NCI-H446 (cell line): Measurements from ENCODE around the gene USPL1.
A peak's percentile ranks its signal among the peaks of the same experiment; 100 is the strongest.
"Not testable (repeated sequence)": the region's sequence is repeated elsewhere in the genome, so short reads cannot be mapped to it uniquely, and the experiment has no call there.

Experiments
- DNase-seq, 2 experiments: peaks; one replicate each; lab custom pipeline; 2025; lab: John Stamatoyannopoulos, UW

USPL1 gene

GRCh38 chr13:30617315-30618185 lies at the start of gene USPL1:
USPL1 (plus strand) TSS chr13:30617920; CDS start chr13:30621141, 3,221 bp downstream.
- DNase-seq: peak; percentile 91 to 98

- DNase-seq: no peak
These were observed 47.7 kb upstream of the USPL1 start for GRCh38 chr13:30569901-30570576.

DNA sequence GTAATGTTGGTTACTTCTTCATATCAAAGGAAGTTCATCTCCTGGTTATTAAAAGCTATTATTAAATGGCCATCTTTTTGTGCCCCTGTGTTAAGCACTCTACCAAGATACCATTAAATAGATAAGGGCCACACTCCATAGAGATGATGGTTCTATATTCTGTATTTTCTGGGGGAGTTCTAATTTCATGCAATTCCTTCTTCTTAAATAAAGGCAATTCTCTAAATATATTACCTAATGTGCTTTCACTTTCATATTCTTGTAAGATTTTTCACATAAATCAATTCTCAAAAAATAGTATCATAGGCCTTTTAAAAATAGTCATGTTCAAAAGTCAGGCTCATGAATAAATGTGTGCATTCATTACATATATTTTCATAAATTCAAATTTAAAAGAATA lies 47.0 kb upstream of the USPL1 start:
- DNase-seq: no peak

GRCh38 chr13:30572859-30573275 lies 44.9 kb upstream of the USPL1 start:
- no peak for DNase-seq

- no peak for DNase-seq
These were observed 41.2 kb upstream of the USPL1 start for GRCh38 chr13:30576528-30576927.

DNA sequence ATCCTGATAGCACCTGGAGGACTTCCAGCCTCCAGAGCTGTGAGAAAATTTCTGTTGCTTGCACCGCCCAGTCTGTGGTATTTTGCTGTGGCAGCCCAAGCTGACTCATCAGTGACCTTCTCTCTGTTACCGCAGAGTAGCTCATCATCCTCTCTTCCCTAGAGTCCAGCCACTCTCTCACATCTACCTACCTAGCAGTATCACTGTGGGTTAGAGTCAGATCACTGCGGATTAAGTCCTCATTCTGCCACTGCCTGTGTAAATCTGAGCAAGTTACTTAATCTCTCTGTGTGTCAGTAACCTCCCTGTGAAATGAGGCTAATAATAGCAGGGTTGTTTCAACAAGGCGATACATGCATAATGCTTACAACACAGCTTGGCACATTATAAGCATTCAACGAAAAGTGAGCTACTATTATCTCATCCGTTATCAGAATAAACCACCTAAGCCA lies 40.3 kb upstream of the USPL1 start:
- DNase-seq: no peak

DNA sequence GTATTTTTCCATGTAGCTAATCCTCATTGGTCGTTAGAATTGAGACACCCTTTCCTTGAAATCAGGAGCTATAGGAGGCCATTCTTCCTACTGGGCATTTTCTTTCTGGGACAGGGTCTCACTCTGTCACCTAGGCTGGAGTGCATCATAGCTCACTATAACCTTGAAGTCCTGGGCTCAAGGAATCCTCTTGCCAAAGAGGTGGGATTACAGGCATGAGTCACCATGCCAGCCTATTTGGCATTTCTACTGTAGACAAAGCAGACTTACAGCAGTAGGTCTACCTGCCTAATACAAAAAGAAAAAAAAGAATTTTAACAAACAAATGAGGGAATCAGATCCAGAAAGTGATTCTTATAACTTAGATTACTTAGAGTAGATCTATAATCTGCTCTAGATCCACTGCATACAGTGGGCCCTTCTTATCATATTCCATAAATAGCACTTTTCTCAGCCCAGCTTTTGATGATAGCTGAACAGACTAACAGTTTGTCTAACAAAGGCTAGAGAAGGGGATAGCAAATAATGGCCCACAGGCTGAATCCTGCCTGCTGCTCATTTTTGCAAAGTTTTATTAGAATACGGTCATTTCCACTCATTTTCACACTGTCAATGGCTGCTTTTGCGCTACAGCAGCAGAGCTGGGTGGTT lies 36.7 kb upstream of the USPL1 start:
- no peak for DNase-seq

GRCh38 chr13:30581582-30581981 lies 36.1 kb upstream of the USPL1 start:
- DNase-seq: no peak

GRCh38 chr13:30584051-30584731 lies 33.5 kb upstream of the USPL1 start:
- DNase-seq: no peak

- no peak for DNase-seq
These were observed 31.9 kb upstream of the USPL1 start for GRCh38 chr13:30585748-30586262.

DNA sequence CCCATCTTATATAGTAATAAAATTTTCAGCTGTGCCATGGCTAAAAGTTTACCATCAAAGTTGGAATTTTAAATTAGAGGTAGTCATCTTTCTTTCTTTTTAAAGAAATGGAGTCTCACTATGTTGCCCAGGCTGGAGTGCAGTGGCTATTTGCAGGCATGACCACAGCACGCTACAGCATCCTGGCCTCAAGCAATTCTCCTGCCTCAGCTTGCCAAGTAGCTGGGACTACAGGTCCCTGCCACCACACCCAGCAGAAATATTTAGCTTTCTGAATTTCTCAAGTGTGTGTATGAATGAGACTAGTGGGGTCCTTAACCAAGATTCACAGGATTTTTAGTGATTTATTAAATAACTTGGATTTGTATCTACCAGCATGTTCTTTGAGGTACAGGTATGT lies 30.5 kb upstream of the USPL1 start:
- no peak for DNase-seq

- DNase-seq: no peak
These were observed 30.0 kb upstream of the USPL1 start for GRCh38 chr13:30587739-30588138.

DNA sequence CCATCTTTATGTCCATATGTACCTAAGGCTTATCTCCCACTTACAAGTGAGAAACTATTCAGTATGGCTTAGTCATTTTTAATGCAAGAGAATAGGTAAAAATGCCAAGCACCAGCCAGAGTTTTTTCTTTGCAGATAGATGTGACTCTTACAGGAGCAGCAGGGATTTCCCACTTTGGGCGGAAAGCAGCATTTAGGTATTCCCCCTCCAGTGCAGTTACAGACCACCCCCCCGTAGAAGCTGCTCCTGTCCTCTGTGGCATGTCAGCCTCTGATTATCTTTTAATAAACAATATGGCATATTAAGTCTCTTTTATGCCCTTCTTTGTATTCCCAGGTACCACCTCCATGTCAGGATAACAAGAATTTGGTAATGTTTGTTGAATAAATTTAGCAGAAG lies 24.7 kb upstream of the USPL1 start:
- DNase-seq: no peak

DNA sequence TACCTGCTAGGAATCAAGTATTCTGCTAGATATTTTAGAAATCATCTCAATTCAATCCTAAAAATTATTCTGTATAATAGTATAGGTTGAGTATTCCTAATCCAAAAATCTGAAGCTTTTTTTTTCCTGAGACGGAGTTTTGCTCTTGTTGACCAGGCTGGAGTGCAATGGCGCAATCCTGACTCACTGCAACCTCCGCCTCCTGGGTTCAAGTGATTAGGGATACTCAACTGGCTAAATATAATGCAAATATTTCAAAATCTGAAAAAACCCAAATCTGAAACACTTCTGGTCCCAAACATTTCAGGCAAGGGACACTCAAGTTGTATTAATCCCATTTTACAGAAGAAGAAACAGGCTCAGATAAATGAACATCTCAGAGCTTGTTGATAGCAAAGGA lies 17.2 kb upstream of the USPL1 start:
- no peak for DNase-seq

DNA sequence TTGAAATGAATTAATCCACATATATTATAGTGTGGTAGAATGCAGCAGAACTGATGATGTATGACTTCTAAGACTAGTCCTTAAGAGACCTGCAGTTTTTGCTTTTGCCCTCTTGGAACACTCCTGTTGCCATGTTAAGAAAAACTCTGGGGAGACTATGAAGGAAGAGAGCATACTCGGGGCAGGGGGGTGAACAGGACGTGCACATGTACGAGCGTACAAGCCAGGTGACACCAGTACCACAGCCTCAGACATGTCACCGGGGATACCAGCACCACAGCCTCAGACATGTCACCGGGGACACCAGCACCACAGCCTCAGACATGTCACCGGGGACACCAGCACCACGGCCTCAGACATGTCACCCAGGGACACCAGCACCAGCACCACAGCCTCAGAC lies 15.9 kb upstream of the USPL1 start:
- DNase-seq: no peak

GRCh38 chr13:30605052-30605451 lies 12.7 kb upstream of the USPL1 start:
- no peak for DNase-seq

GRCh38 chr13:30607186-30607585 lies 10.5 kb upstream of the USPL1 start:
- DNase-seq: not testable (repeated sequence)

DNA sequence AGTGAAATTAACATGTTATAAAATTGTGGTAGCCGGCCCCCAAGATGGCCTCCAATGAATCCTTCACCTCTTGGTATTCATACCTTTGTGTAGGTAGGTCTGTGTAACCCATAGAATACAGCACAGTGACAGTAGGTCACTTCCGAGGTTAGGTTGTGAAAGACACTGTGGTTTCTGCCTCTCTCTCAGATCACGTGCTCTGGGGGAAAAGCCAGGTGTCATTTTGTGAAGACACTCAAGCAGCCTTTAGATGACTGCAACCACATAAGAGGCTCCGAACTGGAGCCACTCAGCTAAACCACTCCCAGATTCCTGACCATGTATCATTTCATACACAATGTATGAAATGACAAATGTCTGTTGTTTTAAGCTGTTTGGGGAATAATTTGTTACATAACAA lies 9.8 kb upstream of the USPL1 start:
- no peak for DNase-seq

DNA sequence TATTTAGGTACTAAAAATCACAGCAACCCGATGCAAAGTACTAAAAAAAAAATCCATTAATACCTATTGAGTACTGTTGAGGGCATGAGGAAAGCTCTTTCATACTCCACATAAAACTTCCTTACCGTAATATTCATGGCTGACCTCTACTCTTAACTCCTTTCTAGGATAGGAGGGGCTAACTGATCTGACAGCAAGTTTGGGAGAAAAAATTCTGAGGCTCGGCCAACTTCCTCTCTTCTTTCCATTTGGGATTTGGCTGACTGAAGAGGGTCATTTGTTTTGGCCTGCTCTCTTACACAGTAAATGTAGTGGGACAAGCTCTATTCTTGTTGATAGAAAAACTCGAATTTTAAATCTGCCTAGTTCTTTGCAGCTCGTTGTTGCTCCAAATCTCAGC lies 9.4 kb upstream of the USPL1 start:
- no peak for DNase-seq

GRCh38 chr13:30610311-30610710 lies 7.4 kb upstream of the USPL1 start:
- no peak for DNase-seq

- DNase-seq: no peak
These were observed 2.2 kb upstream of the USPL1 start for GRCh38 chr13:30615481-30615865.
